Spleen (tissue), 11 donors: Measurements from ENCODE around the gene STK40. TPM values are rescaled to one million over a fixed set of nuclear protein-coding genes. Genes with fewer than 3 reads are reported as not detected.

ENCODE experiments used
- DNase-seq: peaks from one replicate; pipeline ENCODE4 v3.0.0-alpha.2; 2020
- H3K27ac ChIP-seq, 8 donors: fragments of 200-600 bp; sonication (generic) in 7 of 8; 1 replicate in 4 of 8; 2 replicates in 4 of 8; pipeline versions ENCODE4 v1.5.0 to v1.8.0; 2016 to 2021; ENCODE audit warnings: inconsistent platforms in 4 of 8, mild to moderate bottlenecking in 4 of 8, moderate library complexity in 1 of 8
- H3K27me3 ChIP-seq, 7 donors: fragments of 200-600 bp; sonication (generic) in 6 of 7; replicated peaks in 1 of 7; 1 replicate in 4 of 7; 2 replicates in 3 of 7; pipeline versions ENCODE4 v1.5.0 to v1.8.0; 2016 to 2021; ENCODE audit warnings: inconsistent platforms in 3 of 7, mild to moderate bottlenecking in 1 of 7
- H3K36me3 ChIP-seq, 6 donors: fragments of 200-600 bp; sonication (generic) in 5 of 6; 1 replicate in 4 of 6; 2 replicates in 2 of 6; pipeline versions ENCODE4 v1.5.0 to v1.8.0; 2016 to 2021; ENCODE audit warnings: inconsistent platforms in 2 of 6
- H3K4me1 ChIP-seq, 6 donors: fragments of 200-600 bp; sonication (generic) in 5 of 6; 1 replicate in 3 of 6; 2 replicates in 3 of 6; pipeline versions ENCODE4 v1.5.0 to v1.8.0; 2016 to 2021; ENCODE audit warnings: inconsistent platforms in 3 of 6
- H3K4me3 ChIP-seq, 8 donors: fragments of 200-600 bp; sonication (generic) in 7 of 8; 1 replicate in 4 of 8; 2 replicates in 4 of 8; pipeline versions ENCODE4 v1.5.0 to v1.8.0; 2016 to 2021; ENCODE audit warnings: inconsistent platforms in 4 of 8, mild to moderate bottlenecking in 4 of 8, moderate library complexity in 2 of 8
- H3K9me3 ChIP-seq, 8 donors: fragments of 200-600 bp; sonication (generic) in 7 of 8; 1 replicate in 4 of 8; 2 replicates in 4 of 8; pipeline versions ENCODE4 v1.5.0 to v1.8.0; 2016 to 2021; ENCODE audit warnings: inconsistent platforms in 4 of 8
- POLR2A ChIP-seq, 3 donors: fragments of 450-650 bp; IDR thresholded peaks; one replicate each; pipeline ENCODE4 v1.5.1; 2017; ENCODE audit warnings: antibody characterized with exemption in 3 of 3, mild to moderate bottlenecking in 1 of 3
- POLR2AphosphoS5 ChIP-seq, 3 donors: sonication (generic); formaldehyde crosslinking; IDR thresholded peaks; one replicate each; pipeline ENCODE4 v1.5.1; 2017; ENCODE audit warnings: antibody characterized with exemption in 3 of 3
- WGBS, 5 donors: extraction: QIAGEN DNeasy Blood & Tissue Kit in 3 of 5; methylation state at CpG; one replicate each; pipeline versions ENCODE4 v1.1.5 to v1.1.7; 2013 to 2018; 5-methylcytosine and 5-hydroxymethylcytosine counted together
- intact Hi-C: fragments of 100-400 bp; cut with DNase I; formaldehyde crosslinking; loops from one replicate; pipeline ENCODE4 v1.15.0; 2023; ENCODE audit warnings: low total_unique reads
- polyA plus RNA-seq, 3 donors: library from polyadenylated mRNA; stranded (reverse); fragments of 200-250 nt; gene quantifications; one replicate each; pipeline ENCODE4 v1.2.1, GENCODE V29; 2013
- total RNA-seq, 7 donors: library from RNA; depleted of rRNA in 3 of 7; stranded (reverse); fragments of >200 nt in 3 of 7; fragmentation: NEBNext Ultra II Directional in 4 of 7; extraction: Animal tissue kit (Norgen Biotek cat#: 25700) in 4 of 7; gene quantifications; one replicate each; pipeline versions ENCODE4 v1.1.0 to v1.2.1, GENCODE V29; 2016 to 2021
- TF ChIP-seq, protein P1 (sequence below), 11 experiments: fragments of 200-600 bp in 7 of 11; fragments of 450-650 bp in 4 of 11; sonication (generic) in 4 of 11; IDR thresholded peaks in 8 of 11; conservative IDR thresholded peaks in 3 of 11; 1 replicate in 7 of 11; 2 replicates in 4 of 11; pipeline versions ENCODE4 v1.4.0 to v1.8.0; 2016 to 2021; ENCODE audit warnings: antibody characterized with exemption in 11 of 11, inconsistent platforms in 4 of 11, mild to moderate bottlenecking in 1 of 11
- donor health status: healthy with polysubstance abuse.
- donor health status: DM: no; HTN: no; CAD: no; lungs with moderate emphysema.
- donor health status: DM: no; HTN: no; CAD: no.
- donor health status: Bipolar disorder and iron deficiency.
- donor health status: healthy.
- donor health status: DM: no; HTN: no; CAD: no.
- donor health status: DM: yes; HTN: yes; CAD: no.

The STK40 gene
- total and polyA plus RNA-seq, 10 donors, result 13.7 to 79.2 (median 48.9) TPM

DNA sequence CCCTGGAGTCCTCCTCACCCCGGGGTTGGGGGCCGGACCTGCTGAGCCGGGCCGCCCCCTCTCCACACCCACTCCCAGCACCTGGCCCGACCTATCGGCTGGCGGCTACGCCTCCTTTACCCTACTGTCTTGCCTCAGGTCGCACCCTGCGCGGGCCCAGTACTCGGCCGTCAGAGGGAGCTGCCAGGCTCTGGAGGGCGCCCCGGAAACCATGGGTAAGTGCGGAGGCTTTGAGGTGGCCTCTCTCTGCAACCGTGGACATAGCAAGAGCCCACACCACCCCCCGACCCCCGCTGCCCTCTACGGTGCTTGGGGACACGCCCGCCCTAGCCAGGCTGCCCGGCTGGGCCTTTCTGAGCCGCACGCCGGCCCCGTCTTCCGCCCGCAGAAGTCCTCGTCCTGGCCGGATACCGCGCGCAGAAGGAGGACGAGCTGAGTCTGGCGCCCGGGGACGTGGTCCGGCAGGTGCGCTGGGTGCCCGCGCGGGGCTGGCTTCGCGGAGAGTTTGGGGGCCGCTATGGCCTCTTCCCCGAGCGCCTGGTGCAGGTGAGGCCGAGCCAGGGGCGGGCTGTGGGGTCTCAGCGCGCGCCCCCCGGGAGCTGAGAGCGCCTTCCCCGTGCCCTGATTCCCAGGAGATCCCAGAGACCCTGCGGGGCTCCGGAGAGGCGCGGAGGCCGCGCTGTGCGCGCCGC, 79.4 kb downstream of the STK40 start, which contains the start of gene SH3D21:
TSS of gene SH3D21 (plus strand) at position 159 of the 692 bp plus-strand sequence. CDS start at position 212, 53 bp downstream.
- peak within 1 kb of the TSS; percentile 50 to 92 (median 82) for H3K4me3 ChIP-seq
- peaks cover 0 to 40% (median 30%) of the 10 kb centered on the region in 6 donors for H3K36me3 ChIP-seq
- peak within 1 kb of the TSS; percentile 53 to 87 (median 78) for H3K27ac ChIP-seq
- H3K9me3 ChIP-seq, result no peaks in the 10 kb centered on the region
- intact Hi-C loops, result no loop called here
- peaks cover 16 to 47% (median 29%) of the 10 kb centered on the region in 6 donors for H3K4me1 ChIP-seq
- no peaks in the 10 kb centered on the region for H3K27me3 ChIP-seq
- DNase-seq, result peak; percentile 90
- WGBS, 5 donors, result 5 to 18% (median 8%) methylated on average over 8 to 65 of the region's 65 CpGs
- TF ChIP-seq POLR2A (IDR thresholded peaks at IDR 0.05) (no peak), POLR2AphosphoS5 (IDR thresholded peaks at IDR 0.05) (peak; percentile 8 to 58 (median 24))
- TF ChIP-seq, protein P1, sequence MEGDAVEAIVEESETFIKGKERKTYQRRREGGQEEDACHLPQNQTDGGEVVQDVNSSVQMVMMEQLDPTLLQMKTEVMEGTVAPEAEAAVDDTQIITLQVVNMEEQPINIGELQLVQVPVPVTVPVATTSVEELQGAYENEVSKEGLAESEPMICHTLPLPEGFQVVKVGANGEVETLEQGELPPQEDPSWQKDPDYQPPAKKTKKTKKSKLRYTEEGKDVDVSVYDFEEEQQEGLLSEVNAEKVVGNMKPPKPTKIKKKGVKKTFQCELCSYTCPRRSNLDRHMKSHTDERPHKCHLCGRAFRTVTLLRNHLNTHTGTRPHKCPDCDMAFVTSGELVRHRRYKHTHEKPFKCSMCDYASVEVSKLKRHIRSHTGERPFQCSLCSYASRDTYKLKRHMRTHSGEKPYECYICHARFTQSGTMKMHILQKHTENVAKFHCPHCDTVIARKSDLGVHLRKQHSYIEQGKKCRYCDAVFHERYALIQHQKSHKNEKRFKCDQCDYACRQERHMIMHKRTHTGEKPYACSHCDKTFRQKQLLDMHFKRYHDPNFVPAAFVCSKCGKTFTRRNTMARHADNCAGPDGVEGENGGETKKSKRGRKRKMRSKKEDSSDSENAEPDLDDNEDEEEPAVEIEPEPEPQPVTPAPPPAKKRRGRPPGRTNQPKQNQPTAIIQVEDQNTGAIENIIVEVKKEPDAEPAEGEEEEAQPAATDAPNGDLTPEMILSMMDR (IDR thresholded peaks at IDR 0.05 in 8 of 11, conservative IDR thresholded peaks at IDR 0.05 in 3 of 11), result peak in 1 of 11 experiments; percentile 12

DNA sequence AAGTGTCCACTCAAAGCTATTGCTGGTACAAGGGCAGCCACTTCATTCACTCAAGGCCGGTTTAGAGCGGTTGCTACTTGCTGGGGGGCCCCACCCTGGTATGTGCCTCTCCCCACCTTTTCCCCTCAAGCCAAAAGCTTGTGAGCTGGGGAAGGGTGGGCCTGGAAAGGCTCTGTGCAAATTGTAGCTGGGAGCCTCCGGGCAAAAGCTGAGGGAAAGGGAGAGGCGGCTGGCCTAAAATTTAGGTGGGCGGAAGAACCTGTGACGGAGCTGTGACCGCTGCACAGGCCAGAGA, 79.9 kb downstream of the STK40 start:
- TF ChIP-seq, protein P1 (IDR thresholded peaks at IDR 0.05 in 8 of 11, conservative IDR thresholded peaks at IDR 0.05 in 3 of 11), result no peak
- TF ChIP-seq POLR2A (IDR thresholded peaks at IDR 0.05) (no peak), POLR2AphosphoS5 (IDR thresholded peaks at IDR 0.05) (no peak)
- H3K4me1 ChIP-seq, result peaks cover 16 to 47% (median 30%) of the 10 kb centered on the region in 6 donors
- H3K4me3 ChIP-seq, result peak overlapping the region in 5 of 8 donors; percentile 76 to 92 (median 82)
- no peaks in the 10 kb centered on the region for H3K27me3 ChIP-seq
- DNase-seq, result no peak
- intact Hi-C loops, result no loop called here
- 71 to 90% (median 81%) methylated on average over 5 to 7 of the region's 7 CpGs for WGBS, 5 donors
- peaks cover 0 to 45% (median 35%) of the 10 kb centered on the region in 6 donors for H3K36me3 ChIP-seq
- peak overlapping the region in 6 of 8 donors; percentile 67 to 87 (median 80) for H3K27ac ChIP-seq
- H3K9me3 ChIP-seq, result no peaks in the 10 kb centered on the region

DNA sequence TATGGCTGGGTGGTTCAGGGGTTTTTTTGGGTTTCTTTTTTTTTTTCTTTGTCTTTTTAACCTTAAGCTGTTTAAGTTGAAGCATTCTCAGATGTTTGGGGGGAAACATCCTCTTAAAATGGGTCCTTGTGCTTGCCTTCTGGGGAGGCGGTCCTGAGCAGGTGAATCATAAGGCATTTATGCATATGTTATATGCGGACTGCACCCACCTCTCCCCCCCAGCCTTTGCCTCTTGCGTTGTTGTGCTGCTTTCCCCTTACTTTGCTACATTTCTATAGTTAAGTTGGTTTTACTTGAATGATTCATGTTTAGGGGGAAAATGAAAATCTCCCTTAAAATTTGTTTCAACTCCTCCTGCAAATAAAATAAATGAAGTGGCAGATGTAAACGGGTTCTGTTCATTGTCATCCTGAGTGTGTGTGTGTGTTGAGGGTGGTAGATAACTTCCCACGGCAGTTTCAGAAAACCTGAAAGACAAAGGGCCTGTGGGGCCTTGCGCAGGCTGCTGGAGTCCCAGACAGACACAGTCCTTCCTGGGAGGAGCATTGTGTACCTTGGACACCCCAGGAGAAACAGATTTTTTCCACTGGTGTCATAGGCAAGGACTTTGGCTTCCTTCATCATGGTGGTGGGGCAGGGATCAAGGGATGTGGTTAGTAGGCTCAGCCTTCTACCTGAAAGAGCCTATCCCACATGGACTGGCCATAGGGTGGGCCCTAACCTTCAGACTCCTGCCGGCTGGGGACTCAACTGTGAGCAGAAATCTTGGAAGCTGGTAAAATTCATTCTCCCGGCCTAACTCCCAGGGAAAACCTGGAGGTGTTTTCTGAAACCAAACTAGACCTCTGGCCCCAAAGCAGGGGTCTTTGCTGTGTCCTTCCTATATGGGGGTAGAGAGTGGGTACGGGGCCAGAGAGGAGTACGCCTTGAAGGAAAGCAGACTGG, 80.5 kb downstream of the STK40 start:
- DNase-seq, result no peak
- peaks cover 16 to 50% (median 32%) of the 10 kb centered on the region in 6 donors for H3K4me1 ChIP-seq
- H3K9me3 ChIP-seq, result no peaks in the 10 kb centered on the region
- H3K27ac ChIP-seq, result peak overlapping the region in 5 of 8 donors; percentile 67 to 87 (median 83)
- 65 to 76% (median 73%) methylated on average over 10 of the region's 10 CpGs for WGBS, 5 donors
- H3K36me3 ChIP-seq, result peaks cover 0 to 51% (median 40%) of the 10 kb centered on the region in 6 donors
- TF ChIP-seq POLR2AphosphoS5 (IDR thresholded peaks at IDR 0.05) (no peak), POLR2A (IDR thresholded peaks at IDR 0.05) (no peak)
- TF ChIP-seq, protein P1 (IDR thresholded peaks at IDR 0.05 in 8 of 11, conservative IDR thresholded peaks at IDR 0.05 in 3 of 11), result no peak
- H3K27me3 ChIP-seq, result no peaks in the 10 kb centered on the region
- H3K4me3 ChIP-seq, result no peak overlapping the region
- intact Hi-C loops, result no loop called here
